Effector memory CD4-positive, alpha-beta T cell (primary cell): ENCODE measurements around the gene RPP25L.

Experiments
- DNase-seq, 3 donors: peaks; one replicate each; pipeline ENCODE4 v3.0.0-alpha.2; 2020
- H3K27ac ChIP-seq: 2 replicates; pipeline ENCODE4 v1.7.0; 2013; ENCODE audit warnings: mild to moderate bottlenecking, low read length, moderate library complexity; ENCODE audit not compliant: insufficient read depth, poor library complexity, severe bottlenecking
- H3K27me3 ChIP-seq: replicated peaks from 2 replicates; pipeline ENCODE4 v1.7.0; 2013; ENCODE audit warnings: mild to moderate bottlenecking, low read length; ENCODE audit not compliant: insufficient read depth, control insufficient read depth, poor library complexity, severe bottlenecking
- H3K36me3 ChIP-seq: 2 replicates; pipeline ENCODE4 v1.7.0; 2013; ENCODE audit warnings: mild to moderate bottlenecking, low read length, moderate library complexity; ENCODE audit not compliant: control insufficient read depth, insufficient read depth
- H3K4me1 ChIP-seq: 2 replicates; pipeline ENCODE4 v1.7.0; 2013; ENCODE audit warnings: low read length, mild to moderate bottlenecking; ENCODE audit not compliant: control insufficient read depth, insufficient read depth, poor library complexity, severe bottlenecking
- H3K4me3 ChIP-seq: 2 replicates; pipeline ENCODE4 v1.7.0; 2013; ENCODE audit warnings: low read length, low read depth, mild to moderate bottlenecking; ENCODE audit not compliant: insufficient read depth, poor library complexity, severe bottlenecking
- H3K9me3 ChIP-seq: 2 replicates; pipeline ENCODE4 v1.7.0; 2013; ENCODE audit warnings: mild to moderate bottlenecking, low read length, moderate library complexity; ENCODE audit not compliant: control insufficient read depth
- total RNA-seq, 3 donors: gene quantifications; one replicate each; lab custom pipeline; 2026; lab: John Stamatoyannopoulos, UW

The RPP25L gene, protein sequence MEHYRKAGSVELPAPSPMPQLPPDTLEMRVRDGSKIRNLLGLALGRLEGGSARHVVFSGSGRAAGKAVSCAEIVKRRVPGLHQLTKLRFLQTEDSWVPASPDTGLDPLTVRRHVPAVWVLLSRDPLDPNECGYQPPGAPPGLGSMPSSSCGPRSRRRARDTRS
- 4.5 to 7.7 (median 5.3) reads per million in 3 donors for total RNA-seq

DNA sequence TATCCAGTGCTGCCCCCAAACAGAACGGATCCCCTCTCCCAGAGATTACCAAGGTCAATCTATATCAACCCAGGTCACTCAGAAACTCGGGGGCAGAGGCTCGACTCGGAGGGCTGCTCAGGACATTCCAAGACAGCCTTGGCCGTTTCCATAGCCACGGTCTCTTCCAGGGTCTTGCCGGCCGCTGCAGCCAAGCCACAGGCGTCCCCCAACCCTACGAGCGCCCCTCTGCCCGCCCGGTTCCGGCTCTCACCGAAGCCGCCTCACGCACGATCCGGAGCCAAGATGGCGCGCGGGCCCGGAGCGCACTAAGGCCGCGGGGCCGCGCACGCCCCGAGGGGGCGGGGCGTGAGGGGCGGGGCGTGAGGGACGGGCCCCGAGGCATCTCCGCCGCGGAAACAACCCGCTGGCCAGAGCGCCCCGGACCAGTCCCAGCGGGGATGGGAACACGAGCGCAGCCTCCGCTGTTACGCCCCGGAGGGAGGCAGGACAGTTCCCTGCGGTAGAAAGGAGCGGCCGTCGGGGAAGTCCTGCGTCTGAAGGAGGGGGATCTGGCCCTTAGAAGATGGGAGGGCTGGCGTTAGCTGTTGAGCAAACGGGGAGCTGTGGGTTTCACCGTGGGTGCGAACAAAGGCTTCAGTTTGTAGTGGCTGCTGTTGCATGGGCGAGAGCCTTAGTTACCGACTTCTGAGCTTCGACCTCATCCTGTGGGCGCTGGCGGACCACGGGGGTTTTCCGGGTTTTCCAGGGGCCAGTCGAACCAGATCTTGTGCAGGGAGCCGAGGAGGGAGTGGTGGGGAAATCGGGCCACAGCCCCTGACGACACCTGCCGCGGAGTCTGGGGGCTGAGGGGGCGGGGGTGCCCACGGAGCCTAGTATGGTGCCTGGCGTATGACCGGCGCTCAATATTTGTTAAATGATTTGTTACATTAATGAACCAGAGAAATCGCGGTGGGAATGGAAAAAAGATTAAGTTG, at the start of gene RPP25L:
Gene RPP25L, minus strand, starts transcription at position 287 of the 977 bp plus-strand sequence. CDS start 801 bp downstream, outside the sequence.
- Histone ChIP-seq H3K4me3 (peak within 1 kb of the TSS; percentile 83), H3K27me3 (no peaks in the 10 kb centered on the region), H3K27ac (peak within 1 kb of the TSS; percentile 82), H3K4me1 (peaks cover 12% of the 10 kb centered on the region), H3K36me3 (peaks cover 25% of the 10 kb centered on the region), H3K9me3 (no peaks in the 10 kb centered on the region)
- DNase-seq: peak; percentile 73 to 77 (median 74)

DNA sequence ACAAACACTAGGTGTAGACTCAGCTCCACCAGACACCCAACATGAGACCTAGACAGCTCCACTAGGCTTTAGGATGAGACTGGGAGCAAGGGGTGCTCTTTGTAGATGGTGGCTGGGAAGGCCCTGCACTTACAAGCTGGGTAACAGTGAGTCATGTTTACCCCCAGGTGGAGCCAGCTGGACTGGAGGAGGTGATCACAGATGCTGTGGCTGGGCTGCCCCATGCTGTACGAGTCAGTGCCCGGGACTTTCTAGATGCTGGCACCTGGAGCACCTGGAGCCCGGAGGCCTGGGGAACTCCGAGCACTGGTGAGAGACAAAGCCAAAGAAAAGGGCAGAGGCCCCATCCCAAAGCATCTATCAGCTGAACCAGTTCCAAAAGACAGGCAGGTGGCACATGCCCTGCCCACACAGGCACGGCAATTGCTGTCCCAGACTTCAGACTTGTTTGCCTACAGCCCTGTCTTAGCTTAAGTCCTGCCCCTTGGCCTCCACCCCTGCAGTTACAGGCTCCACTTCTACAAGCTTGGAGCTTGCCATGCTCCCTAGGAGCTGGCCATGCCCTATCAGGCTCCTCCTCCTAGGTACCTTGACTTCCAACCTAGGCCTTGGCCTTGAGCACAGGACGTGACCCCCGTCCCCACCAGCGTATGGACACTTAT, 47.8 kb upstream of the RPP25L start:
- Histone ChIP-seq H3K4me3 (no peak overlapping the region), H3K27ac (no peak overlapping the region), H3K36me3 (peaks cover 12% of the 10 kb centered on the region), H3K9me3 (no peaks in the 10 kb centered on the region), H3K27me3 (no peaks in the 10 kb centered on the region), H3K4me1 (peaks cover 37% of the 10 kb centered on the region)
- no peak for DNase-seq

DNA sequence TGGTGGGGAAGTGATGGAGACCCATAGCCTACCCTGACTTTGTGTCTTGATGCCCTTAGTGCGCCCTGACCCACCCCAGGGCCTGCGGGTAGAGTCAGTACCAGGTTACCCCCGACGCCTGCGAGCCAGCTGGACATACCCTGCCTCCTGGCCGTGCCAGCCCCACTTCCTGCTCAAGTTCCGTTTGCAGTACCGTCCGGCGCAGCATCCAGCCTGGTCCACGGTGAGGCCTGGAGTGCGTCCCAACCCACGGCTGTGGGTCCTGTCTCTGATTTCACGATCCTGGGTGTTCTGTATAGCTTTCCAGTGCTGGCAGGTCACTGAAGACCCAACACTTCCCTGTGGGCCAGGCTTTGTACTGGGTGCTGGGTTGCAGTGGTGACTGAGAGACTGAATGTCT, 46.6 kb upstream of the RPP25L start:
- Histone ChIP-seq H3K9me3 (no peaks in the 10 kb centered on the region), H3K4me3 (no peak overlapping the region), H3K27me3 (no peaks in the 10 kb centered on the region), H3K4me1 (peaks cover 25% of the 10 kb centered on the region), H3K36me3 (peaks cover 12% of the 10 kb centered on the region), H3K27ac (no peak overlapping the region)
- no peak for DNase-seq

DNA sequence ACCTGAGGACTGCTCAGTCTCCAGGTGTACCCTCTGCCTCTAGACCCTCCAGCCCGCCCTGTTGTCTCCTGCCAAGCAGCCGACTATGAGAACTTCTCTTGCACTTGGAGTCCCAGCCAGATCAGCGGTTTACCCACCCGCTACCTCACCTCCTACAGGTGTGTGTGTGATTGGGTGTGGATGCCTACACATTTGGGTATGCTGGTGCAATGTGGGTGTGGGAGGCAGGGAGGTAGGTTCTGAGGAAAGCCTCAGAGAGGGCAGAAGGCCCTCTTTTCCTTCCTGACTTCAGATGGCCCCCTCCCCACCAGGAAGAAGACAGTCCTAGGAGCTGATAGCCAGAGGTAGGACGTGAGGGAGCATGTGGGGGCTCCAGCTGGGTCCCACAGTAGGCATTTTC, 45.1 kb upstream of the RPP25L start:
- no peak for DNase-seq
- no peak overlapping the region for H3K27ac ChIP-seq
- no peaks in the 10 kb centered on the region for H3K9me3 ChIP-seq
- peaks cover 21% of the 10 kb centered on the region for H3K4me1 ChIP-seq
- no peak overlapping the region for H3K4me3 ChIP-seq
- no peaks in the 10 kb centered on the region for H3K27me3 ChIP-seq
- H3K36me3 ChIP-seq: peaks cover 12% of the 10 kb centered on the region

DNA sequence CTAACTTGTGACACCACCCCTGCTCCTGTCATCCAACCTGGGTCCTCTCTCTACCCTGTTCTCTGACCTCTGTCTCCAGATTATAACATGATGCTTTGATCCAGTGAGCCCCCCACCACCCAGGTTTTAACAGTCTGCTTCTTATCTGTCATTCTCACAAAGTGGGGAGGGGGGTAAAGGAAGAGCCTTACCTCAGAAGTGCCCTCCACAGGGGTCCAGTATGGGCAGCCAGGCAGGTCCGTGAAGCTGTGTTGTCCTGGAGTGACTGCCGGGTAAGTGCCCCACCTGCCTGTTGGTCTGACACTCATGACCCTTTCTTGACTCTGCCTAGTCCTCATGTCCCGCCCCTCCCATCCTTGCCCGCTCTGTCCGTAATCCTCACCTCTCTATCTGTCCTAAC, 43.5 kb upstream of the RPP25L start:
- Histone ChIP-seq H3K27me3 (no peaks in the 10 kb centered on the region), H3K27ac (no peak overlapping the region), H3K4me3 (no peak overlapping the region), H3K4me1 (peaks cover 11% of the 10 kb centered on the region), H3K36me3 (peaks cover 18% of the 10 kb centered on the region), H3K9me3 (no peaks in the 10 kb centered on the region)
- DNase-seq: no peak

DNA sequence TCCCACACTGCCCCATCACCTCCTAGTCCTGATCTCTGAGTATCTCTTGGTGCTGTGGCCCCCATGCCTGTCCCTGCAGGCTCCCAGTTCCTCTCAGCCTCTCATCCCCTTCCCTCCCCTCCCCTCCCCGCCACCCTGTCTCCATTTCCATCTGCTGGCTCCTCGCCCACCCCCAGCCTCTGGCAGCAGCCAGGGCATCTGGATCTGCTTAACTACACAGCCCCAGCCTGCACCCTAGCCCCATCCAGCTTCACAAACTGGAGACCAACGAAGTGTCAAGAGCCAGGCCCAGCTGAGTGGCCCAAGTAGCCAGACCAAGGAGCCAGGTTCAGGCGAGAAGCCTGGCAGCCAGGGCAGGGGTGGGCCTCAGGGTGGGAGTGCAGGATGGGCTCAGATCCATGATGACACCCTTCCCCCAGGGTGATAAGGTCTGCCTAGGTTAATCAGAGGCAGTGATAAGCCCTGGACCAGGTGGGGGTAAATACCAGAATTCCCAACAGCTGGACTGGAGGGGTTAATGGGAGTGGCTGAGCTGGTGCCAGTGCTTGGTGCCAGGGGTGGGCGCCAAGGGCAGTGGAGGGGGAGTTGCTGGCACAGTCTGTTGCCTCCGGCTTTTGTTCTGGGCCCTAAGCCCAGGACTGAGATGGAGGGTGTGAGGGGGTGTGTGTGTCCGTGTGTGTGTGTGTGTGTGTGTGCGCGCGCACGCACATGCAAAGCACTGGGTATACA, 42.6 kb upstream of the RPP25L start:
- Histone ChIP-seq H3K36me3 (peaks cover 18% of the 10 kb centered on the region), H3K9me3 (no peaks in the 10 kb centered on the region), H3K4me1 (peaks cover 11% of the 10 kb centered on the region), H3K27me3 (no peaks in the 10 kb centered on the region), H3K27ac (no peak overlapping the region), H3K4me3 (no peak overlapping the region)
- DNase-seq: no peak

DNA sequence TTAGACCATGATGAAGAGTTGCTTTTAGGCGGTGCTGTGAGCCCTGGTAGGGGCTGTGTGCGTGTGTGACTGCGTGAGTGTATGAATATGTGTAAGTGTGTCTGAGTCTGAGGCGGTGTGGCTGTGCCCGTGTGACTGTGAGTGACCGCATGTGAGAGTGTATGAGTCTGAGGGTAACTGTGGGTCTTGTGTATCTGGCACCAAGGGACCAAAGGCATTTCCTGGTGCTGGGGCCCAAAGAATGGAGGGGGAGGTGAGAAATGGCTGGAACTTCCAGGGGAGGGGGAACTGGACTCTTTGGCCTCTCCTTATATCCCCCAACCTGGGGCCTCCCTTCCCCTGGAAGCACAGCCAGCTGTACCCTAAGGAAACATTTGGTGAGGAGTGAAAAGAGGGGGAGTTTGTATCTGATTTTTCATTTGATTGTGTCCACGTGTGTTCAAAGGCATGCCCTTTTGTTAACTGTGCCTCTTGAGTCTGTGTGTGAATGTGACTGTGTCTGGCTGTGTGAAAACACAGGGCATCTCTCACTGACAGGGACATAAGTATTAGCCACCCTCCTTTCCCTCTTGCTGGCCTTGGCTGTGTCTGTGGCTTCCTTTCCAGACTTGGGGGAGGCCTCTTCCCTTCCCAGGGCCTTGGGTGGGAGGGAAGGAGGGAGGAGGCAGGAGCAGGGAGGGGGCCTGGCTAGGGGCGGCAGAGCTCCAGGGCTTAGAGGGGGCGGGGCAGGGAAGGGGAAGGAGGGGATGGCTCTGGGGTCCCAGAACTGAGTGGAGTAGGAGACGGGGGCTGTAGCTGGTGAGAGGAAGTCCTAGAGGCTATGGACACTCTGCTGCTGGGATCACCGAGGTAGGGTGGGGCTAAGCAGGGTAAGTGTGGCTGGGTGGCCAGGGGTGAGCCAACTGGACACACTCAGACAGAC, 41.5 kb upstream of the RPP25L start:
- no peaks in the 10 kb centered on the region for H3K9me3 ChIP-seq
- H3K4me3 ChIP-seq: no peak overlapping the region
- no peak for DNase-seq
- peaks cover 16% of the 10 kb centered on the region for H3K4me1 ChIP-seq
- H3K36me3 ChIP-seq: peaks cover 29% of the 10 kb centered on the region
- H3K27me3 ChIP-seq: no peaks in the 10 kb centered on the region
- no peak overlapping the region for H3K27ac ChIP-seq

DNA sequence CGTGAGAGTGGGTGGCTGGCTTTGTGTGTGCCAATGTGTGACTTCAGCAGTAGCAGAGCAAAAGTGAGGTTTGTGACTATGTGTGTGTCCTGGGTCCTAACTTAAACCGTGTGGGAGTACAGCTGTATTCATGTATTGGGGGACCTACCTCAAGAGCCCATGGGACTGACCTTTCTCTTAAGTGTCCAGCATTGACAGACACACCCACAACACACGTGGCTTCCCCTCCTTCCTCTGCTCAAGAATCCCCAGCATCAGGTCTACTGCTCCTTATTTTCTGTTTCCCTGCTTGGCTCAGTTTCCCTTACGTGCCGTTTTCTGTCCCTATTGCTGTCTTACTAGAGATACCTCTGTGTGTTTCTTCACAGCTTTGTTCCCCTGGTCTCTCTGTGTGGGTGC, 40.7 kb upstream of the RPP25L start:
- Histone ChIP-seq H3K4me1 (peaks cover 24% of the 10 kb centered on the region), H3K9me3 (no peaks in the 10 kb centered on the region), H3K4me3 (no peak overlapping the region), H3K27me3 (no peaks in the 10 kb centered on the region), H3K27ac (no peak overlapping the region), H3K36me3 (peaks cover 29% of the 10 kb centered on the region)
- no peak for DNase-seq
